GM23338 (cell line): Measurements from ENCODE around the gene MLC1. TPM values are rescaled to one million over a fixed set of nuclear protein-coding genes. Genes with fewer than 3 reads are reported as not detected.
A peak's percentile ranks its signal among the peaks of the same experiment; 100 is the strongest.

Experiments used
- ATAC-seq: fragments of 200-7000 bp; cut with Tn5 transposase; 3 replicates; pipeline ENCODE4 v1.9.1; 2020
- DNase-seq: peaks from one replicate; pipeline ENCODE4 v3.0.0-alpha.2; 2015; ENCODE audit warnings: low spot score
- H2AFZ ChIP-seq: fragments of 200-600 bp; sonication (generic); 2 replicates; pipeline ENCODE4 v1.8.0; 2016; ENCODE audit warnings: antibody characterized with exemption, mild to moderate bottlenecking, moderate library complexity
- H3F3A ChIP-seq: fragments of 200-600 bp; sonication (generic); replicated peaks from 2 replicates; pipeline ENCODE4 v1.8.0; 2017; ENCODE audit warnings: antibody characterized with exemption, mixed run types, low read depth
- H3K27ac ChIP-seq: fragments of 200-600 bp; sonication (generic); 2 replicates; pipeline ENCODE4 v1.6.1; 2016; ENCODE audit warnings: low read depth
- H3K27me3 ChIP-seq: fragments of 200-600 bp; sonication (generic); 2 replicates; pipeline ENCODE4 v1.8.0; 2016; ENCODE audit warnings: mild to moderate bottlenecking, mixed run types, moderate library complexity; ENCODE audit not compliant: insufficient read depth
- H3K36me3 ChIP-seq: fragments of 200-600 bp; sonication (generic); 2 replicates; pipeline ENCODE4 v1.8.0; 2016; ENCODE audit warnings: mild to moderate bottlenecking; ENCODE audit not compliant: insufficient read depth
- H3K4me1 ChIP-seq: fragments of 200-600 bp; sonication (generic); 2 replicates; pipeline ENCODE4 v1.8.0; 2016; ENCODE audit warnings: mild to moderate bottlenecking, moderate library complexity; ENCODE audit not compliant: insufficient read depth
- H3K4me2 ChIP-seq: fragments of 200-600 bp; sonication (generic); 2 replicates; pipeline ENCODE4 v1.7.1; 2017; ENCODE audit warnings: mixed run types
- H3K4me3 ChIP-seq: fragments of 200-600 bp; sonication (generic); 2 replicates; pipeline ENCODE4 v1.6.1; 2016; ENCODE audit warnings: mixed run types
- H3K79me2 ChIP-seq: fragments of 200-600 bp; sonication (generic); replicated peaks from 2 replicates; pipeline ENCODE4 v1.8.0; 2017; ENCODE audit warnings: mild to moderate bottlenecking; ENCODE audit not compliant: insufficient read depth
- H3K9me2 ChIP-seq: fragments of 200-600 bp; sonication (generic); 2 replicates; pipeline ENCODE4 v1.8.0; 2017; ENCODE audit not compliant: insufficient read depth
- H4K20me1 ChIP-seq: fragments of 200-600 bp; sonication (generic); replicated peaks from 2 replicates; pipeline ENCODE4 v1.8.0; 2017; ENCODE audit warnings: mild to moderate bottlenecking; ENCODE audit not compliant: insufficient read depth
- H3K27ac Mint-ChIP-seq: 2 replicates; pipeline ENCODE4 v1.8.0; 2020; ENCODE audit warnings: inconsistent platforms, mild to moderate bottlenecking, moderate library complexity, mixed read lengths
- H3K27me3 Mint-ChIP-seq: 3 replicates; pipeline ENCODE4 v1.8.0; 2022; ENCODE audit warnings: low read depth, mild to moderate bottlenecking, moderate library complexity, mixed read lengths, inconsistent platforms; ENCODE audit not compliant: insufficient read depth, poor library complexity
- H3K36me3 Mint-ChIP-seq: 3 replicates; pipeline ENCODE4 v1.8.0; 2021; ENCODE audit warnings: low read depth, mild to moderate bottlenecking, inconsistent platforms, moderate library complexity, mixed read lengths
- H3K4me1 Mint-ChIP-seq: 3 replicates; pipeline ENCODE4 v1.8.0; 2020; ENCODE audit warnings: mild to moderate bottlenecking, inconsistent platforms, mixed read lengths
- H3K4me3 Mint-ChIP-seq: 3 replicates; pipeline ENCODE4 v1.8.0; 2021; ENCODE audit warnings: moderate library complexity, mild to moderate bottlenecking, inconsistent platforms, mixed read lengths
- H3K9me3 Mint-ChIP-seq: 3 replicates; pipeline ENCODE4 v1.8.0; 2020; ENCODE audit warnings: moderate library complexity, mild to moderate bottlenecking, inconsistent platforms, mixed read lengths
- CREB1 ChIP-seq: fragments of 250-450 bp; sonication (Bioruptor Pico); IDR thresholded peaks from 2 replicates; pipeline ENCODE4 v1.5.0; 2020; ENCODE audit warnings: low read depth, mild to moderate bottlenecking, moderate library complexity
- CTCF ChIP-seq, 2 experiments: fragments of 200-600 bp in 1 of 2; sonication (generic) in 1 of 2; conservative IDR thresholded peaks; 2 replicates each; pipeline versions ENCODE4 v1.5.1 to v1.6.1; 2016 to 2017; ENCODE audit warnings: antibody characterized with exemption in 2 of 2, low read depth in 2 of 2, mild to moderate bottlenecking in 2 of 2, moderate library complexity in 1 of 2
- EZH2 ChIP-seq: fragments of 200-600 bp; sonication (generic); IDR thresholded peaks from one replicate; pipeline ENCODE4 v1.8.0; 2017; ENCODE audit warnings: antibody characterized with exemption, mild to moderate bottlenecking, low read depth; ENCODE audit not compliant: unreplicated experiment
- EZH2phosphoT487 ChIP-seq: fragments of 200-600 bp; sonication (generic); IDR thresholded peaks from one replicate; pipeline ENCODE4 v1.8.1; 2018; ENCODE audit warnings: antibody characterized with exemption; ENCODE audit not compliant: unreplicated experiment
- JUNB ChIP-seq: IDR thresholded peaks from one replicate; pipeline ENCODE4 v1.6.1; 2016; ENCODE audit warnings: antibody characterized with exemption; ENCODE audit not compliant: unreplicated experiment
- NANOG ChIP-seq: IDR thresholded peaks from 2 replicates; pipeline ENCODE4 v1.6.1; 2016; ENCODE audit warnings: antibody characterized with exemption, borderline replicate concordance
- POLR2AphosphoS5 ChIP-seq: IDR thresholded peaks from 2 replicates; pipeline ENCODE4 v1.6.1; 2016; ENCODE audit warnings: antibody characterized with exemption, low read depth
- REST ChIP-seq: IDR thresholded peaks from one replicate; pipeline ENCODE4 v1.6.1; 2018; ENCODE audit warnings: antibody characterized with exemption; ENCODE audit not compliant: unreplicated experiment
- STAT1 ChIP-seq: IDR thresholded peaks from one replicate; pipeline ENCODE4 v1.6.1; 2016; ENCODE audit warnings: antibody characterized with exemption; ENCODE audit not compliant: unreplicated experiment
- ZNF114 ChIP-seq: fragments of 250-450 bp; sonication (Bioruptor Pico); IDR thresholded peaks from 2 replicates; pipeline ENCODE4 v1.5.0; 2020; ENCODE audit warnings: mild to moderate bottlenecking, moderate library complexity
- ZNF331 ChIP-seq: fragments of 250-450 bp; sonication (Bioruptor Pico); IDR thresholded peaks from 2 replicates; pipeline ENCODE4 v1.5.0; 2020; ENCODE audit warnings: low read depth, mild to moderate bottlenecking, moderate library complexity
- polyA plus RNA-seq: library from polyadenylated mRNA; unstranded; fragments of >200 nt; fragmentation: Nextera tagmentation; extraction: Ambion mirVana; gene quantifications from 2 replicates; pipeline ENCODE4 v1.2.1, GENCODE V29; 2016
- total RNA-seq: library from RNA; depleted of rRNA; stranded (reverse); fragments of >200 nt; shearing (Covaris generic); gene quantifications from 2 replicates; pipeline ENCODE4 v1.2.3, GENCODE V29; 2014

The MLC1 gene
- total and polyA plus RNA-seq, 2 experiments from 2014 or later, result not detected

- Histone ChIP-seq H3F3A (peaks cover 5% of the 10 kb centered on the region; the same call in 1 of the 2 replicates), H2AFZ (0 out of 2 replicates have a peak overlapping the region, but pooled peaks have one; percentile 78), H3K36me3 (no peaks in the 10 kb centered on the region), H3K4me3 (no peak overlapping the region), H4K20me1 (no peaks in the 10 kb centered on the region), H3K27me3 (peaks cover 23% of the 10 kb centered on the region), H3K4me1 (no peaks in the 10 kb centered on the region; the same call in 1 of the 2 replicates), H3K9me2 (no peaks in the 10 kb centered on the region), H3K27ac (no peak overlapping the region), H3K79me2 (no peaks in the 10 kb centered on the region), H3K4me2 (peak overlapping the region; percentile 32; the same call in 1 of the 2 replicates)
- Mint-ChIP-seq H3K4me1 (no peaks in the 10 kb centered on the region; the same call in 1 of the 3 replicates), H3K4me3 (no peak overlapping the region), H3K27me3 (peaks cover 7% of the 10 kb centered on the region), H3K36me3 (peaks cover 7% of the 10 kb centered on the region; the same call in 1 of the 3 replicates), H3K9me3 (peaks cover 8% of the 10 kb centered on the region; the same call in 2 of the 3 replicates), H3K27ac (no peak overlapping the region)
- ATAC-seq (no peak), DNase-seq (no peak)
- TF ChIP-seq ZNF114 (CRISPR knock-in tag) (no peak), STAT1 (no peak), EZH2phosphoT487 (no peak), CREB1 (CRISPR knock-in tag) (no peak), EZH2 (no peak), REST (no peak), POLR2AphosphoS5 (no peak), ZNF331 (CRISPR knock-in tag) (no peak), JUNB (no peak), NANOG (no peak), CTCF (conservative IDR thresholded peaks at IDR 0.05; ENCODE audit: low read depth in 2 of 2) (no peak)
These were observed 4.0 kb upstream of the MLC1 start for GRCh38 chr22:50089231-50089630.

GRCh38 chr22:50088096-50088495, 2.9 kb upstream of the MLC1 start:
- DNase-seq (no peak), ATAC-seq (no peak)
- H2AFZ ChIP-seq, result no peak overlapping the region
- no peaks in the 10 kb centered on the region; the same call in 1 of the 2 replicates for H3K4me1 ChIP-seq
- no peaks in the 10 kb centered on the region for H4K20me1 ChIP-seq
- no peak overlapping the region for H3K4me3 ChIP-seq
- Mint-ChIP-seq H3K27me3 (peaks cover 11% of the 10 kb centered on the region), H3K9me3 (peaks cover 8% of the 10 kb centered on the region; the same call in 2 of the 3 replicates), H3K27ac (no peak overlapping the region), H3K36me3 (peaks cover 7% of the 10 kb centered on the region; the same call in 1 of the 3 replicates), H3K4me3 (no peak overlapping the region), H3K4me1 (peaks cover 4% of the 10 kb centered on the region)
- no peak overlapping the region for H3K4me2 ChIP-seq
- H3K79me2 ChIP-seq, result no peaks in the 10 kb centered on the region
- peaks cover 5% of the 10 kb centered on the region; the same call in 1 of the 2 replicates for H3F3A ChIP-seq
- no peak overlapping the region for H3K27ac ChIP-seq
- no peaks in the 10 kb centered on the region for H3K36me3 ChIP-seq
- H3K9me2 ChIP-seq, result no peaks in the 10 kb centered on the region
- peaks cover 23% of the 10 kb centered on the region for H3K27me3 ChIP-seq
- TF ChIP-seq JUNB (no peak), CREB1 (CRISPR knock-in tag) (no peak), EZH2 (no peak), ZNF331 (CRISPR knock-in tag) (no peak)
